GM19328 (cell line): ENCODE results near the gene RIC8A.

Source experiments
- ATAC-seq: cut with Tn5 transposase; IDR thresholded peaks from one replicate; pipeline ENCODE4 v1.9.1; 2021; ENCODE audit warnings: mild to moderate bottlenecking, moderate library complexity; ENCODE audit not compliant: unreplicated experiment

Gene RIC8A

GRCh38 chr11:203945-204586 lies 3.4 kb upstream of the RIC8A start:
- ATAC-seq, result no peak

- no peak for ATAC-seq
These were observed 2.9 kb upstream of the RIC8A start for GRCh38 chr11:204587-205109.

- no peak for ATAC-seq
These were observed 2.1 kb upstream of the RIC8A start for GRCh38 chr11:205221-206001.

- ATAC-seq, result no peak
These were observed 1.5 kb upstream of the RIC8A start for GRCh38 chr11:206002-206384.

GRCh38 chr11:206526-207207 lies 841 bp upstream of the RIC8A start:
- ATAC-seq, result no peak

- ATAC-seq, result no peak
These were observed 314 bp downstream of the RIC8A start for GRCh38 chr11:207863-208180.

GRCh38 chr11:208181-208916 lies 841 bp downstream of the RIC8A start:
- no peak for ATAC-seq

- no peak for ATAC-seq
These were observed 1.4 kb downstream of the RIC8A start for GRCh38 chr11:208917-209260.

- ATAC-seq, result no peak
These were observed 2.0 kb downstream of the RIC8A start for GRCh38 chr11:209275-210121.

- no peak for ATAC-seq
These were observed 2.8 kb downstream of the RIC8A start for GRCh38 chr11:210122-210802.

- ATAC-seq, result no peak
These were observed 3.3 kb downstream of the RIC8A start for GRCh38 chr11:210803-211180.

GRCh38 chr11:211295-211694 lies 3.8 kb downstream of the RIC8A start:
- no peak for ATAC-seq

GRCh38 chr11:211741-212140 lies 4.2 kb downstream of the RIC8A start:
- no peak for ATAC-seq

- ATAC-seq, result no peak
These were observed 4.9 kb downstream of the RIC8A start for GRCh38 chr11:212150-213100.

GRCh38 chr11:213111-213510 lies 5.6 kb downstream of the RIC8A start:
- ATAC-seq, result no peak

- ATAC-seq, result no peak
These were observed 6.6 kb downstream of the RIC8A start for GRCh38 chr11:214083-214482.

GRCh38 chr11:215581-216037 lies 8.1 kb downstream of the RIC8A start:
- no peak for ATAC-seq

- no peak for ATAC-seq
These were observed 8.8 kb downstream of the RIC8A start for GRCh38 chr11:216081-216974.
